Measurements from ENCODE around the gene TRAPPC10.

TRAPPC10 gene

GRCh38 chr21:44000360-44000759 is 11.7 kb upstream of the TRAPPC10 start:
- no peaks in the 10 kb centered on the region for H3K36me3 ChIP-seq (replicated peaks in 1 of 2; ENCODE audit: control insufficient read depth in 2 of 2, insufficient read depth in 2 of 2, low read length in 2 of 2)
- H3K18ac ChIP-seq (ENCODE audit: low read length), result no peak overlapping the region
- H2AK5ac ChIP-seq (ENCODE audit: low read depth, low read length), result no peak overlapping the region
- H3K4me2 ChIP-seq (ENCODE audit: insufficient read depth, low read length, poor library complexity, severe bottlenecking), result no peak overlapping the region
- peaks cover 0 to 2% (median 2%) of the 10 kb centered on the region in 3 experiments for H3K27me3 ChIP-seq (ENCODE audit: control insufficient read depth in 3 of 3, insufficient read depth in 3 of 3, low read depth in 1 of 3, low read length in 3 of 3)
- no peak overlapping the region for H2BK120ac ChIP-seq (ENCODE audit: low read depth, low read length)
- no peak overlapping the region for H3K4me3 ChIP-seq (ENCODE audit: low read length in 2 of 2)
- no peak overlapping the region for H4K91ac ChIP-seq (ENCODE audit: low read depth, low read length, poor library complexity)
- H3K9ac ChIP-seq (ENCODE audit: low read depth, low read length, poor library complexity), result no peak overlapping the region
- H3K27ac ChIP-seq (replicated peaks; ENCODE audit: low read length), result no peak overlapping the region
- DNase-seq (ENCODE audit: low spot score), result no peak
- H2AFZ ChIP-seq (ENCODE audit: low read length), result peak overlapping the region; percentile 48
- no peak overlapping the region for H3K4ac ChIP-seq (ENCODE audit: low read length)
- H2BK5ac ChIP-seq (ENCODE audit: low read length), result no peak overlapping the region
- no peak overlapping the region for H2BK15ac ChIP-seq (ENCODE audit: low read length)
- no peak overlapping the region for H3K23ac ChIP-seq (ENCODE audit: low read depth, low read length, poor library complexity)
- peaks cover 0 to 2% of the 10 kb centered on the region in 2 donors for H3K4me1 ChIP-seq (ENCODE audit: control insufficient read depth in 2 of 2, insufficient read depth in 1 of 2, low read depth in 1 of 2, low read length in 2 of 2)
- peaks cover 0 to 2% of the 10 kb centered on the region in 2 donors for H3K9me3 ChIP-seq (replicated peaks in 1 of 2; ENCODE audit: control insufficient read depth in 2 of 2, insufficient read depth in 1 of 2, low read depth in 1 of 2, low read length in 2 of 2)
- no peak overlapping the region for H4K8ac ChIP-seq (ENCODE audit: low read depth, low read length)
- no peaks in the 10 kb centered on the region for H3K79me1 ChIP-seq (ENCODE audit: low read depth, low read length)
- no CpG with 5 or more reads among the region's 7 CpGs for WGBS, 2 donors (ENCODE audit: extremely low coverage in 2 of 2, insufficient read length in 2 of 2, insufficient replicate concordance in 1 of 2)
- H2BK12ac ChIP-seq (ENCODE audit: low read length), result no peak overlapping the region
- no peak overlapping the region for H3K14ac ChIP-seq (ENCODE audit: low read length)

GRCh38 chr21:44002511-44002910 is 9.6 kb upstream of the TRAPPC10 start:
- peaks cover 0 to 13% of the 10 kb centered on the region in 2 donors for H3K4me1 ChIP-seq (ENCODE audit: control insufficient read depth in 2 of 2, insufficient read depth in 1 of 2, low read depth in 1 of 2, low read length in 2 of 2)
- H3K9ac ChIP-seq (ENCODE audit: low read depth, low read length, poor library complexity), result no peak overlapping the region
- H3K14ac ChIP-seq (ENCODE audit: low read length), result no peak overlapping the region
- H2BK120ac ChIP-seq (ENCODE audit: low read depth, low read length), result no peak overlapping the region
- no peaks in the 10 kb centered on the region for H3K36me3 ChIP-seq (replicated peaks in 1 of 2; ENCODE audit: control insufficient read depth in 2 of 2, insufficient read depth in 2 of 2, low read length in 2 of 2)
- no peak for DNase-seq (ENCODE audit: low spot score)
- no peak overlapping the region for H3K4ac ChIP-seq (ENCODE audit: low read length)
- no peak overlapping the region for H2AK5ac ChIP-seq (ENCODE audit: low read depth, low read length)
- H2AFZ ChIP-seq (ENCODE audit: low read length), result no peak overlapping the region
- no peak overlapping the region for H3K27ac ChIP-seq (replicated peaks; ENCODE audit: low read length)
- no peak overlapping the region for H4K8ac ChIP-seq (ENCODE audit: low read depth, low read length)
- H2BK15ac ChIP-seq (ENCODE audit: low read length), result no peak overlapping the region
- peaks cover 0 to 2% (median 2%) of the 10 kb centered on the region in 3 experiments for H3K27me3 ChIP-seq (ENCODE audit: control insufficient read depth in 3 of 3, insufficient read depth in 3 of 3, low read depth in 1 of 3, low read length in 3 of 3)
- no peak overlapping the region for H3K23ac ChIP-seq (ENCODE audit: low read depth, low read length, poor library complexity)
- H3K4me3 ChIP-seq (ENCODE audit: low read length in 2 of 2), result no peak overlapping the region
- no peak overlapping the region for H4K91ac ChIP-seq (ENCODE audit: low read depth, low read length, poor library complexity)
- H2BK5ac ChIP-seq (ENCODE audit: low read length), result no peak overlapping the region
- peaks cover 1% of the 10 kb centered on the region for H3K79me1 ChIP-seq (ENCODE audit: low read depth, low read length)
- H3K9me3 ChIP-seq (replicated peaks in 1 of 2; ENCODE audit: control insufficient read depth in 2 of 2, insufficient read depth in 1 of 2, low read depth in 1 of 2, low read length in 2 of 2), result no peaks in the 10 kb centered on the region
- WGBS, 2 donors (ENCODE audit: extremely low coverage in 2 of 2, insufficient read length in 2 of 2, insufficient replicate concordance in 1 of 2), result no CpG with 5 or more reads among the region's 10 CpGs
- no peak overlapping the region for H2BK12ac ChIP-seq (ENCODE audit: low read length)
- no peak overlapping the region for H3K4me2 ChIP-seq (ENCODE audit: insufficient read depth, low read length, poor library complexity, severe bottlenecking)
- no peak overlapping the region for H3K18ac ChIP-seq (ENCODE audit: low read length)

GRCh38 chr21:44003307-44003966 is 8.7 kb upstream of the TRAPPC10 start:
- Histone ChIP-seq H4K8ac (ENCODE audit: low read depth, low read length) (no peak overlapping the region), H3K23ac (ENCODE audit: low read depth, low read length, poor library complexity) (no peak overlapping the region), H3K36me3 (replicated peaks in 1 of 2; ENCODE audit: control insufficient read depth in 2 of 2, insufficient read depth in 2 of 2, low read length in 2 of 2) (no peaks in the 10 kb centered on the region), H3K4me1 (ENCODE audit: control insufficient read depth in 2 of 2, insufficient read depth in 1 of 2, low read depth in 1 of 2, low read length in 2 of 2) (peaks cover 0 to 13% of the 10 kb centered on the region in 2 donors), H2BK12ac (ENCODE audit: low read length) (no peak overlapping the region), H3K79me1 (ENCODE audit: low read depth, low read length) (peaks cover 1% of the 10 kb centered on the region), H3K18ac (ENCODE audit: low read length) (no peak overlapping the region), H3K9me3 (replicated peaks in 1 of 2; ENCODE audit: control insufficient read depth in 2 of 2, insufficient read depth in 1 of 2, low read depth in 1 of 2, low read length in 2 of 2) (no peaks in the 10 kb centered on the region), H2BK5ac (ENCODE audit: low read length) (no peak overlapping the region), H2BK15ac (ENCODE audit: low read length) (no peak overlapping the region), H3K4me2 (ENCODE audit: insufficient read depth, low read length, poor library complexity, severe bottlenecking) (no peak overlapping the region), H3K4me3 (ENCODE audit: low read length in 2 of 2) (no peak overlapping the region), H3K27ac (replicated peaks; ENCODE audit: low read length) (no peak overlapping the region), H3K9ac (ENCODE audit: low read depth, low read length, poor library complexity) (no peak overlapping the region), H2AK5ac (ENCODE audit: low read depth, low read length) (no peak overlapping the region), H4K91ac (ENCODE audit: low read depth, low read length, poor library complexity) (no peak overlapping the region), H3K27me3 (ENCODE audit: control insufficient read depth in 3 of 3, insufficient read depth in 3 of 3, low read depth in 1 of 3, low read length in 3 of 3) (peaks cover 0 to 2% (median 2%) of the 10 kb centered on the region in 3 experiments), H2BK120ac (ENCODE audit: low read depth, low read length) (no peak overlapping the region), H3K14ac (ENCODE audit: low read length) (no peak overlapping the region), H3K4ac (ENCODE audit: low read length) (no peak overlapping the region), H2AFZ (ENCODE audit: low read length) (no peak overlapping the region)
- WGBS, 2 donors (ENCODE audit: extremely low coverage in 2 of 2, insufficient read length in 2 of 2, insufficient replicate concordance in 1 of 2), result no CpG with 5 or more reads among the region's 5 CpGs
- DNase-seq (ENCODE audit: low spot score), result no peak

GRCh38 chr21:44005071-44005470 is 7.0 kb upstream of the TRAPPC10 start:
- H3K4ac ChIP-seq (ENCODE audit: low read length), result no peak overlapping the region
- H4K8ac ChIP-seq (ENCODE audit: low read depth, low read length), result no peak overlapping the region
- H3K4me1 ChIP-seq (ENCODE audit: control insufficient read depth in 2 of 2, insufficient read depth in 1 of 2, low read depth in 1 of 2, low read length in 2 of 2), result peaks cover 0 to 13% of the 10 kb centered on the region in 2 donors
- no peak overlapping the region for H2BK120ac ChIP-seq (ENCODE audit: low read depth, low read length)
- H3K27me3 ChIP-seq (ENCODE audit: control insufficient read depth in 3 of 3, insufficient read depth in 3 of 3, low read depth in 1 of 3, low read length in 3 of 3), result peaks cover 0 to 2% (median 2%) of the 10 kb centered on the region in 3 experiments
- H2BK5ac ChIP-seq (ENCODE audit: low read length), result no peak overlapping the region
- no peaks in the 10 kb centered on the region for H3K9me3 ChIP-seq (replicated peaks in 1 of 2; ENCODE audit: control insufficient read depth in 2 of 2, insufficient read depth in 1 of 2, low read depth in 1 of 2, low read length in 2 of 2)
- H3K27ac ChIP-seq (replicated peaks; ENCODE audit: low read length), result no peak overlapping the region
- WGBS, 2 donors (ENCODE audit: extremely low coverage in 2 of 2, insufficient read length in 2 of 2, insufficient replicate concordance in 1 of 2), result no CpG with 5 or more reads among the region's 13 CpGs
- H3K79me1 ChIP-seq (ENCODE audit: low read depth, low read length), result peaks cover 1% of the 10 kb centered on the region
- no peak overlapping the region for H4K91ac ChIP-seq (ENCODE audit: low read depth, low read length, poor library complexity)
- H3K9ac ChIP-seq (ENCODE audit: low read depth, low read length, poor library complexity), result no peak overlapping the region
- no peak overlapping the region for H2BK15ac ChIP-seq (ENCODE audit: low read length)
- H3K4me3 ChIP-seq (ENCODE audit: low read length in 2 of 2), result no peak overlapping the region
- no peak overlapping the region for H3K4me2 ChIP-seq (ENCODE audit: insufficient read depth, low read length, poor library complexity, severe bottlenecking)
- H3K14ac ChIP-seq (ENCODE audit: low read length), result no peak overlapping the region
- H3K36me3 ChIP-seq (replicated peaks in 1 of 2; ENCODE audit: control insufficient read depth in 2 of 2, insufficient read depth in 2 of 2, low read length in 2 of 2), result no peaks in the 10 kb centered on the region
- no peak overlapping the region for H2AFZ ChIP-seq (ENCODE audit: low read length)
- no peak overlapping the region for H3K18ac ChIP-seq (ENCODE audit: low read length)
- no peak for DNase-seq (ENCODE audit: low spot score)
- no peak overlapping the region for H2AK5ac ChIP-seq (ENCODE audit: low read depth, low read length)
- no peak overlapping the region for H3K23ac ChIP-seq (ENCODE audit: low read depth, low read length, poor library complexity)
- no peak overlapping the region for H2BK12ac ChIP-seq (ENCODE audit: low read length)
